Measurements from ENCODE around the gene BRPF1.
A peak's percentile ranks its signal among the peaks of the same experiment; 100 is the strongest.

BRPF1 gene

GRCh38 chr3:9732740-9733115, 1.2 kb downstream of the BRPF1 start:
- DNase-seq = no peak

- DNase-seq = no peak
These were observed 5.3 kb downstream of the BRPF1 start for GRCh38 chr3:9736831-9737230.

GRCh38 chr3:9739181-9739580, 7.6 kb downstream of the BRPF1 start:
- no peak for DNase-seq

- no peak for DNase-seq
These were observed 11.0 kb downstream of the BRPF1 start for GRCh38 chr3:9742560-9742959.

- DNase-seq = no peak
These were observed 12.0 kb downstream of the BRPF1 start for GRCh38 chr3:9743548-9743947.

- no peak for DNase-seq
These were observed 12.6 kb downstream of the BRPF1 start for GRCh38 chr3:9744162-9744561.

- no peak for DNase-seq
These were observed 14.0 kb downstream of the BRPF1 start for GRCh38 chr3:9745521-9745920.

- no peak for DNase-seq
These were observed 14.8 kb downstream of the BRPF1 start for GRCh38 chr3:9746330-9746729.

GRCh38 chr3:9747267-9747666, 15.7 kb downstream of the BRPF1 start:
- DNase-seq = no peak

- DNase-seq = no peak
These were observed 16.5 kb downstream of the BRPF1 start for GRCh38 chr3:9748031-9748430.

- DNase-seq = no peak
These were observed 17.7 kb downstream of the BRPF1 start for GRCh38 chr3:9749296-9749644.

GRCh38 chr3:9749645-9750555, 18.4 kb downstream of the BRPF1 start, which contains the start of gene OGG1:
OGG1 (plus strand) TSS chr3:9749952; CDS start chr3:9750287, 335 bp downstream.
- DNase-seq = peak; percentile 97

- DNase-seq = no peak
These were observed 19.2 kb downstream of the BRPF1 start for GRCh38 chr3:9750556-9751411.

- DNase-seq = no peak
These were observed 23.1 kb downstream of the BRPF1 start for GRCh38 chr3:9754678-9755077.

- DNase-seq = no peak
These were observed 25.9 kb downstream of the BRPF1 start for GRCh38 chr3:9757427-9757826.

GRCh38 chr3:9760779-9761505, 29.4 kb downstream of the BRPF1 start:
- no peak for DNase-seq

GRCh38 chr3:9761919-9762318, 30.4 kb downstream of the BRPF1 start:
- no peak for DNase-seq

GRCh38 chr3:9762871-9763270, 31.3 kb downstream of the BRPF1 start:
- no peak for DNase-seq

GRCh38 chr3:9765865-9766264, 34.3 kb downstream of the BRPF1 start:
- no peak for DNase-seq

GRCh38 chr3:9767418-9767817, 35.9 kb downstream of the BRPF1 start:
- no peak for DNase-seq

GRCh38 chr3:9768141-9768775, 36.7 kb downstream of the BRPF1 start:
- DNase-seq = no peak

- DNase-seq = no peak
These were observed 37.5 kb downstream of the BRPF1 start for GRCh38 chr3:9769012-9769411.
